ENCODE results near the gene DUOX2. TPM values are rescaled to one million over a fixed set of nuclear protein-coding genes. Genes with fewer than 3 reads are reported as not detected.

The DUOX2 gene
- total RNA-seq, 4 donors from 2014 or later: under 0.01 to 0.86 (median 0.10) TPM

DNA sequence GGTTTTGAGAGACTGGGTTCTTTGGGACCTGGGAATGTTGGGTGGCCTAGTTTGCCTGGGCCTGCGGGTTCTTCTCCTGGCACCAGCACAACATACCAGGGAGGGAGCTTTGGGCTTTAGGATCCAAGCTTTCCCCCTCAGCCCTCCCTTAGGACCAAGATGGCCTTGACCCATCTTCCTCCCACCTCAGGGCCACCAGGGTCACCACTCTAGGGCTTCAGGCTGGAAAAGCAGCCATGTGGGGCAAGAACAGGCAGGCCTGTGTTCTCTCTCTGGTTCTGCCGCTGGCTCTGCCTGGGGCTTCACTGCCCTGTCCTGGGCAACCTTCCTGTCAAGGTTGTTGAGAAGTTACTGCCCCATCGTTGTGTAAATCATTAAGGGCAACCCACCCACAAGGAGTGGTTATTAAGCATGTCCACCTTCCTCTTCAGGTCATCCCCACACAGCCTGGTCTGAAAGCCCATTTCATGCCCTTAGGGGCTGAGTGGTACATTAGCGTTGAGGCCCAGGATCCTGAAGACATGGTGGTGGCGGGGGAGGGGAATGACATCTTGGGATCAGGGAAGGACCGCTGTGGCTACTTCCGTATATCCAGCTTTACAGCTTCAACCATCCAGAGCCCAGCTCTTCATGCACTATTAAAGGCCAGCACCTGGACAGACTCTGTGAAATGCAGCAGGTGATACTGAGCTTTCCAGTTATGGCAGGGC lies 16.5 kb upstream of the DUOX2 start:
- Histone ChIP-seq H3K27ac (replicated peaks in 1 of 4) (no peak overlapping the region), H3K27me3 (peaks cover 0 to 95% (median 41%) of the 10 kb centered on the region in 4 donors), H3K36me3 (no peaks in the 10 kb centered on the region), H3K4me1 (peaks cover 10 to 27% (median 24%) of the 10 kb centered on the region in 4 donors), H3K4me3 (peak overlapping the region; percentile 33 to 51 (median 42)), H3K9me3 (no peaks in the 10 kb centered on the region)
- no peak for DNase-seq (ENCODE audit: extremely low spot score)
- intact Hi-C loops (cut with DNase I): no loop called here
- no peak for TF ChIP-seq EP300 (IDR thresholded peaks at IDR 0.05)
- TF ChIP-seq POLR2AphosphoS5 (IDR thresholded peaks at IDR 0.05): no peak
- TF ChIP-seq POLR2A (IDR thresholded peaks at IDR 0.05; ENCODE audit: low read depth): no peak
- 90% methylated on average over 6 of the region's 7 CpGs for WGBS

DNA sequence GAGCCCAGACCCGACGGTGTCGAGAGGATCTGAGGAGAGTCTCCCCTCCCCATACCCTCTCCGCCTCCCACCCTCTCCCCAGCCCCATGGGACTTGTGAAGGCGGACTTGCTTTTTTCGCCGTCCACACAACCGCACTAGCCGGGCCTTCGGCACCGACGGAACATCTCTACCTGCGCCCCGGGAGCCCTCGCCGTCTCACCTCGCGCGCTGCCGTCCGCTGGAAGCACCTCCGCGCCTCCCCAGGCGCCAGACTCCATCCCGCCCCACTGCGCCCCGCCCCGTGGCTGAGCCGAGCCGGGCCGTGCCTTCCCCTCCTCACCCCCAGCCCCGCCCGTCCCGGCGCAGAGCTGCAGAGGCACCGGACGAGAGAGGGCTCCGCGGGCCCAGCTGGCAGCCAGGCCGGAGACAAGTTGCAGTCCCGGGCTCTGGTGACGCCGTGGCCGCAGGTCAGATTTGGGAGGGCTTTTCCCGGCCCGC lies 15.7 kb upstream of the DUOX2 start, which contains the start of the genes DUOX1 and DUOXA1:
TSS of gene DUOX1 (plus strand) at position 344 of the 479 bp plus-strand sequence. CDS start 1,973 bp downstream, outside the sequence.
TSS of gene DUOXA1 (minus strand) at position 229 of the 479 bp plus-strand sequence. CDS start 6,865 bp downstream, outside the sequence.
- Histone ChIP-seq H3K27me3 (peaks cover 0 to 95% (median 33%) of the 10 kb centered on the region in 4 donors), H3K36me3 (no peaks in the 10 kb centered on the region), H3K9me3 (no peaks in the 10 kb centered on the region), H3K27ac (replicated peaks in 1 of 4) (no peak within 1 kb of the TSS), H3K4me1 (peaks cover 4 to 19% (median 17%) of the 10 kb centered on the region in 4 donors), H3K4me3 (peak within 1 kb of the TSS; percentile 33 to 51 (median 42))
- DNase-seq (ENCODE audit: extremely low spot score): no peak
- TF ChIP-seq POLR2A (IDR thresholded peaks at IDR 0.05; ENCODE audit: low read depth) (no peak), POLR2AphosphoS5 (IDR thresholded peaks at IDR 0.05) (no peak), EP300 (IDR thresholded peaks at IDR 0.05) (no peak)
- TF ChIP-seq, protein P1, sequence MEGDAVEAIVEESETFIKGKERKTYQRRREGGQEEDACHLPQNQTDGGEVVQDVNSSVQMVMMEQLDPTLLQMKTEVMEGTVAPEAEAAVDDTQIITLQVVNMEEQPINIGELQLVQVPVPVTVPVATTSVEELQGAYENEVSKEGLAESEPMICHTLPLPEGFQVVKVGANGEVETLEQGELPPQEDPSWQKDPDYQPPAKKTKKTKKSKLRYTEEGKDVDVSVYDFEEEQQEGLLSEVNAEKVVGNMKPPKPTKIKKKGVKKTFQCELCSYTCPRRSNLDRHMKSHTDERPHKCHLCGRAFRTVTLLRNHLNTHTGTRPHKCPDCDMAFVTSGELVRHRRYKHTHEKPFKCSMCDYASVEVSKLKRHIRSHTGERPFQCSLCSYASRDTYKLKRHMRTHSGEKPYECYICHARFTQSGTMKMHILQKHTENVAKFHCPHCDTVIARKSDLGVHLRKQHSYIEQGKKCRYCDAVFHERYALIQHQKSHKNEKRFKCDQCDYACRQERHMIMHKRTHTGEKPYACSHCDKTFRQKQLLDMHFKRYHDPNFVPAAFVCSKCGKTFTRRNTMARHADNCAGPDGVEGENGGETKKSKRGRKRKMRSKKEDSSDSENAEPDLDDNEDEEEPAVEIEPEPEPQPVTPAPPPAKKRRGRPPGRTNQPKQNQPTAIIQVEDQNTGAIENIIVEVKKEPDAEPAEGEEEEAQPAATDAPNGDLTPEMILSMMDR (IDR thresholded peaks at IDR 0.05): no peak
- 0% methylated on average over 3 of the region's 46 CpGs for WGBS
- intact Hi-C loops (cut with DNase I): no loop called here

DNA sequence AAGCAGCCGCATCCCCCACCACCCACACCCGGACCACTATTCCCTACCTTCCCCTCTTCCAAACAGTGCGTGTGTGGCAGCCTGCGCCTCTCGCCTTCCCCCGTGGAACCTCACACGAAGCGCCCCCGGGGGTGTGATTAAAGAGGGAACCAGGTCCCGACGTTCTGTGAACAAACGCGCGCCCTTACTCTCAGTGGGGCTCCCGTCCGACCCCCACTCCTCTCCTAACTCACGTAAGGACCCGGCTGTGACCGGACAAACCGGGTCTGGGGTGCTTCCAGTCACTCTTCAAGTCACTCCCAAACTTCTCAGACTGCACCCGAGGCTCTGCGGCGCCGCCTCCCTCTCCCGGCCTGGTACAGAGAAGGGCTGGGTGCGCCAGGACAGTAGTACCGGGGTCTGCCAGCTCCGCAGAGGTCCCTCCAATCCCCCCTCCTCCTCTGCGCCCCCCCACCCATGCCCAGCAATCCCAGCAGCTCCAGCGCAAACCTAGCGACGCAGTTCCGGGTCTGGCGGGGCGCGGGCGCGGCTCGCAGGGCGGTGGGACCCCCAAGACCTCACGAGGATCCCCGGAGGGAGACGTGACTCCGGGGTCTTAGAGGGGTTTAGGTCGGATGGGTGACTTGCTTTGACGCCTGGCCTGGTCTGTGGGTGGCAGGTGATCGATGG lies 15.1 kb upstream of the DUOX2 start:
- Histone ChIP-seq H3K4me3 (peak overlapping the region; percentile 33 to 51 (median 42)), H3K9me3 (no peaks in the 10 kb centered on the region), H3K27me3 (peaks cover 0 to 92% (median 28%) of the 10 kb centered on the region in 4 donors), H3K36me3 (no peaks in the 10 kb centered on the region), H3K4me1 (peaks cover 4 to 16% (median 15%) of the 10 kb centered on the region in 4 donors), H3K27ac (replicated peaks in 1 of 4) (no peak overlapping the region)
- DNase-seq (ENCODE audit: extremely low spot score): no peak
- TF ChIP-seq EP300 (IDR thresholded peaks at IDR 0.05) (no peak), POLR2AphosphoS5 (IDR thresholded peaks at IDR 0.05) (no peak), POLR2A (IDR thresholded peaks at IDR 0.05; ENCODE audit: low read depth) (no peak)
- TF ChIP-seq, protein P1 (IDR thresholded peaks at IDR 0.05): no peak
- intact Hi-C loops (cut with DNase I): no loop called here
- 36% methylated on average over 9 of the region's 47 CpGs for WGBS

DNA sequence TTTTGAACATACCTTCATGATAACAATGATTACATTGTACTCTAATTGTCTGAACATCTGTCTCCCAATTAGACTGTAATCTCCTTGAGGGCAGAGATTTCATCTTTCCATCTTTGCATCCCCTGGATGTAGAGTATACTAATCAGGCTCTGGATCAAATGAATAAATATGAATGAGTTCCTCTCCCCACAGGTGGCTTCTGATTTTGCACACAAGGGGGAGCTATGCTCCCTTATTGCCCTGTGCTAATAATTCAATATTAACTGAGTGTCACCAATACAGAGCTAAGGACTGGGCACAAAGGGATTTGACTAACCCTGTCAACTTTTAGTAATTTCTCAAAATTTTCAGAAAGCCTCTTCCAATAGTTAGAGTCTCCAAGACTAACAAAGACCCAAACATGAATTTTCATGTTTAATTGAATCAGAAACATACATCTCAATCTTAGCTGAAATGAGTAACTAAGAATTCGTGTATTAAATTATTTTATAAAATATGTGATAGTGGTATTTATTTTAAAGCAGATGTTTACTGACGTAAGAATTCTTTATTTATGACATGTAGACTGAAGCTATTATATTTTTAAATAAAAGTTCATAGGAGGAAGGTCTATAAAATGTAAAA lies 12.7 kb upstream of the DUOX2 start:
- H3K27ac ChIP-seq (replicated peaks in 1 of 4): no peak overlapping the region
- peaks cover 4 to 16% (median 15%) of the 10 kb centered on the region in 4 donors for H3K4me1 ChIP-seq
- no peaks in the 10 kb centered on the region for H3K9me3 ChIP-seq
- 62% methylated on average over 2 of the region's 2 CpGs for WGBS
- no peak overlapping the region for H3K4me3 ChIP-seq
- intact Hi-C loops (cut with DNase I): no loop called here
- DNase-seq (ENCODE audit: extremely low spot score): no peak
- peaks cover 0 to 86% (median 22%) of the 10 kb centered on the region in 4 donors for H3K27me3 ChIP-seq
- no peaks in the 10 kb centered on the region for H3K36me3 ChIP-seq
- no peak for TF ChIP-seq EP300 (IDR thresholded peaks at IDR 0.05)
- TF ChIP-seq, protein P1 (IDR thresholded peaks at IDR 0.05): peak; percentile 40 to 57 (median 50)

DNA sequence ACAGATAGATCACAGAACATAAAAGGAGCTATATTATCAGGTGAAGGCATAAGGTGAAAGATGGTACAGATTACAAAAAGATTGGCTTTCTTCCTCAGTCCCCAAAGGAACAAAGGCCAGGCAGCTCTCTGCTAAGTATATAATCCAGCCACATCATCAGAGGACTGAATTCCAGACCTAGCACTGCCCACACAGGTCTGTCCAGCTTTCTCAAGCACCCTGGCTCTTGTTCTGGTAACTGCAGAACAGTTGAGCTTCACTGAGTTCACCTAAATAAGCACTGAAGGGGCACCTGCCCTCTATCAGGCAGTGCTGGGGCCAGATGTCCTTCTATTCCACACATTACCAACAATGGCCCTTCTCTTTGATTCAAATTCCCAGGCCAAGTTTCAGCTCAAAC lies 9.4 kb upstream of the DUOX2 start:
- peaks cover 0 to 88% (median 10%) of the 10 kb centered on the region in 4 donors for H3K27me3 ChIP-seq
- no peaks in the 10 kb centered on the region for H3K9me3 ChIP-seq
- intact Hi-C loops (cut with DNase I): no loop called here
- H3K4me3 ChIP-seq: no peak overlapping the region
- TF ChIP-seq EP300 (IDR thresholded peaks at IDR 0.05): no peak
- TF ChIP-seq, protein P1 (IDR thresholded peaks at IDR 0.05): no peak
- TF ChIP-seq POLR2A (IDR thresholded peaks at IDR 0.05; ENCODE audit: low read depth): no peak
- no peak for TF ChIP-seq POLR2AphosphoS5 (IDR thresholded peaks at IDR 0.05)
- H3K36me3 ChIP-seq: no peaks in the 10 kb centered on the region
- H3K27ac ChIP-seq (replicated peaks in 1 of 4): no peak overlapping the region
- H3K4me1 ChIP-seq: no peaks in the 10 kb centered on the region
- no peak for DNase-seq (ENCODE audit: extremely low spot score)

Measured in esophagus muscularis mucosa (tissue), 4 donors.